ENCODE measurements around the gene RYR2. TPM values are rescaled to one million over a fixed set of nuclear protein-coding genes. Genes with fewer than 3 reads are reported as not detected.

The RYR2 gene
- total RNA-seq, 2 donors from 2014 or later = 0.15 to 0.26 TPM

DNA sequence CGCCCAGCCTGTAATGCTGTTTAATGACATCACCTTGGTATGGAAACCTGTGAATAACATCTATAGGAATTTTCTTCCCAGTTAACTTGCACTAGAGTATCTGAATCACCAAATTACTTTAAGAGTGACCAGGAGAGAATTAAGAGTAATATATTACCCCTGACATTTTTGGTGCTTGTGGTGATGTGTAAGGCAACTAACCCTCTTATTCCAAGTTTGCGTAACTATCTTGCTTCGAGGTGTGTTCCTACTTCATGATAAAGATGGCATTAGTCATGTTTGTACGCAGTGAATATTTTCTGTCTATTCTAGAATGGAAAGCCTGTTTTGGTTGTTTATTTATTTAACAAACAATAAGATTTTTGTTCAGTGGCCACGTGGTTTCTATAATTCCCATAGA lies 717.4 kb downstream of the RYR2 start:
- H3K27ac Mint-ChIP-seq = no peak overlapping the region
- no peak overlapping the region for H3K4me3 Mint-ChIP-seq
- no peaks in the 10 kb centered on the region for H3K36me3 Mint-ChIP-seq (ENCODE audit: low read depth)
- no peaks in the 10 kb centered on the region for H3K27me3 Mint-ChIP-seq
- H3K9me3 Mint-ChIP-seq = no peaks in the 10 kb centered on the region
- H3K4me1 Mint-ChIP-seq = no peaks in the 10 kb centered on the region
- ATAC-seq (replicated peaks) = no peak

DNA sequence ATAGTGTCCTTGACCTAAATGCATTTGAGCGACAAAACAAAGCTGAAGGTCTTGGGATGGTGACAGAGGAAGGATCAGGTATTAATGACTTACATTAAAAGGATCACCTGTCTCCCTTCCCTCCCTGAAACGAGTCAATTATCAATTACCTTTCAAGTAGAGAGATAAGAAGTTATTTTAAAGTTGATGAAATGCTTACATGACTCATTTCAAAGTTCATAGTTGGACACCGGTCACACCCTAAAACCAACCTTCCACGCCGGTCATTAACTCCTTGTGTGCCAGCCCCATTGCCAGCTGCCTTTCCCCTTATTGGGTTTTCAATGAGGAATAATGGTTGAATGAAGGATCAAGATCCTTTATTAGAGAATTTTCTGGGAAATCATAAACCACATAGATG lies 719.0 kb downstream of the RYR2 start:
- Mint-ChIP-seq H3K36me3 (ENCODE audit: low read depth) (no peaks in the 10 kb centered on the region), H3K27me3 (no peaks in the 10 kb centered on the region), H3K4me1 (no peaks in the 10 kb centered on the region), H3K27ac (no peak overlapping the region), H3K4me3 (no peak overlapping the region), H3K9me3 (no peaks in the 10 kb centered on the region)
- ATAC-seq (replicated peaks) = no peak

DNA sequence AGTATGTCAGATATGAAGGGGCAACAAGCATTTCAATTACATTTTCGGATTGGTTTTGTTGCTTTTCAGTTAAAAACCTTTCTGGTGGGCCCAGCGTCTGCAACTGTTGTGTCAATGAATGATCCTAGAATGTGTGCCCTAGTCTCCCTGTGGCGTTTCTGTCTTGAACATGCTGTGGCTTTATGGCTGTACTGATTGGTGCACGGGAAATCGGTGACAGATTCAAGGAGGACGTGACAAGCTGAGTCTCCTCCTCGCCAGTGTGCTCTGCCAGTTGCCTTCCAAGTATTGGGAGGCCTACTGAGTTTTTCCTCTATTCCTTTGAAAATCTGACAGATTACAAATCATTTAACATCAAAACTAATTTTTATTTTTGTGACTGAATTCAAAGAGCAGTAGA lies 721.2 kb downstream of the RYR2 start:
- no peak overlapping the region for H3K27ac Mint-ChIP-seq
- H3K4me3 Mint-ChIP-seq = no peak overlapping the region
- no peak for ATAC-seq (replicated peaks)
- no peaks in the 10 kb centered on the region for H3K27me3 Mint-ChIP-seq
- H3K9me3 Mint-ChIP-seq = no peaks in the 10 kb centered on the region
- no peaks in the 10 kb centered on the region for H3K4me1 Mint-ChIP-seq
- no peaks in the 10 kb centered on the region for H3K36me3 Mint-ChIP-seq (ENCODE audit: low read depth)

- Mint-ChIP-seq H3K9me3 (no peaks in the 10 kb centered on the region), H3K27ac (no peak overlapping the region), H3K36me3 (ENCODE audit: low read depth) (no peaks in the 10 kb centered on the region), H3K4me3 (no peak overlapping the region), H3K4me1 (no peaks in the 10 kb centered on the region), H3K27me3 (no peaks in the 10 kb centered on the region)
- ATAC-seq (replicated peaks) = no peak
Observed at GRCh38 chr1:237763751-237764150, 721.8 kb downstream of the RYR2 start.

DNA sequence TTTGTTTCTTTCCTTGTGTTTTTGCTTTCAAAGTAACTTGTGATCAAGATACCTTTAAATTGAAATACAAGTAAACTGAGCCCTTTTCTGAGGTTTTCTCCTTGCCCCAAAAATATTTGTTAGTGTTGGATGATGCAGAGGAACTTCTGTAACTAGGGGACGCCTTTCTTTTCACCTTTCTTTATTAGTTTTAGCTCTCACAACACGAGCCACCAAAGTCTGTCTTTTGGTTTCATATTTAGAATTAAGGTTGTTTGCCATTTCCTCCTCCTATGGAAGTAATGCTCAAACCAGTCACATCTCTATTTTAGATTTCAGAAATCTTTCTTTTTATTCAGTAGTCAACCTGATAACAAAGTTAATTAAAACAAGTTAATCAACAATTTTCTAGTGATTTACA lies 727.9 kb downstream of the RYR2 start:
- Mint-ChIP-seq H3K27me3 (peaks cover 5% of the 10 kb centered on the region), H3K4me1 (no peaks in the 10 kb centered on the region), H3K4me3 (no peak overlapping the region), H3K9me3 (peaks cover 3% of the 10 kb centered on the region), H3K27ac (no peak overlapping the region), H3K36me3 (ENCODE audit: low read depth) (no peaks in the 10 kb centered on the region)
- no peak for ATAC-seq (replicated peaks)

DNA sequence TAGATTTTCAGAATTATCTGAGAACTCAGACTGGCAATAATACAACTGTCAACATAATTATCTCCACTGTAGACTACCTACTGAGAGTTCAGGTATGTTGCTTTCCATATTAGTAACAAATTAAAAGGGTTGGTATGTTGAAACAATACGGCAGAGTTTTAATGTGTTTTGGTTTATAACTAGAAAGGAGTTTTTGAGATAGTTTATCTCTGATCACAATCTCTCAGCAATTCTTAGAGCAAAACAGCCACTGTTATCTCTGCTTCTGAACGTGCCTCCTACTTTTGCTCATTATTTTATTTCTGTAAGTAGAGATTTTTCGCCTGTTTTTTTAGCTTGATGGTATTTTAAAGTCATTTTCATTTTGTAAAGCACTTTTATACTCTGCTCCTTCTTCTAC lies 730.0 kb downstream of the RYR2 start:
- Mint-ChIP-seq H3K27ac (no peak overlapping the region), H3K36me3 (ENCODE audit: low read depth) (no peaks in the 10 kb centered on the region), H3K4me1 (no peaks in the 10 kb centered on the region), H3K9me3 (peaks cover 3% of the 10 kb centered on the region), H3K27me3 (peaks cover 5% of the 10 kb centered on the region), H3K4me3 (no peak overlapping the region)
- no peak for ATAC-seq (replicated peaks)

DNA sequence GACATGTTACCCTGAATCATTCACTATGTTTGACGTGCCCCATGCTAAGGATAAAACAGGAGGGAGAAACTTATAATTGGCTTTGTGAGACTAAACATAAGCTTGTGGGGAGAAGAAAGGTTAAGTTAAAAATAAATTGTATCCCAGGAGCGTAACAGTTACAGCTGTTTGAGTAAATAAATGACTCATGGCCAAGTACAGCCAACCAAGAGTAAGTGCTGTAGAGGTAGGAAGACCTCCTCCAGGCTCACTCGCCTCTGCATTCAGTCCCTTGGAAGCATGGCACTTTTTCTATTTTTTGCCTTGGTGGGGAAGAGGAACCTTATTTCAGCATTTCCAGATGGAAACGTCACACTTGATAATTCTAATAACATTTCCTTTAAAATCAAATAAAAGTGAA lies 732.3 kb downstream of the RYR2 start:
- Mint-ChIP-seq H3K9me3 (peaks cover 3% of the 10 kb centered on the region), H3K36me3 (ENCODE audit: low read depth) (no peaks in the 10 kb centered on the region), H3K4me3 (no peak overlapping the region), H3K27ac (no peak overlapping the region), H3K27me3 (peaks cover 5% of the 10 kb centered on the region), H3K4me1 (no peaks in the 10 kb centered on the region)
- no peak for ATAC-seq (replicated peaks)

- no peaks in the 10 kb centered on the region for H3K9me3 Mint-ChIP-seq
- H3K4me1 Mint-ChIP-seq = no peaks in the 10 kb centered on the region
- no peak for ATAC-seq (replicated peaks)
- no peaks in the 10 kb centered on the region for H3K36me3 Mint-ChIP-seq (ENCODE audit: low read depth)
- H3K27ac Mint-ChIP-seq = no peak overlapping the region
- H3K27me3 Mint-ChIP-seq = peaks cover under 1% of the 10 kb centered on the region
- no peak overlapping the region for H3K4me3 Mint-ChIP-seq
Observed at GRCh38 chr1:237779356-237779755, 737.4 kb downstream of the RYR2 start.

GRCh38 chr1:237786066-237786719 lies 744.2 kb downstream of the RYR2 start:
- Mint-ChIP-seq H3K27ac (no peak overlapping the region), H3K9me3 (no peaks in the 10 kb centered on the region), H3K4me3 (no peak overlapping the region), H3K4me1 (no peaks in the 10 kb centered on the region), H3K36me3 (ENCODE audit: low read depth) (no peaks in the 10 kb centered on the region), H3K27me3 (no peaks in the 10 kb centered on the region)
- no peak for ATAC-seq (replicated peaks)

GRCh38 chr1:237788069-237788468 lies 746.1 kb downstream of the RYR2 start:
- no peaks in the 10 kb centered on the region for H3K9me3 Mint-ChIP-seq
- H3K36me3 Mint-ChIP-seq (ENCODE audit: low read depth) = no peaks in the 10 kb centered on the region
- H3K4me1 Mint-ChIP-seq = no peaks in the 10 kb centered on the region
- H3K4me3 Mint-ChIP-seq = no peak overlapping the region
- H3K27ac Mint-ChIP-seq = no peak overlapping the region
- no peak for ATAC-seq (replicated peaks)
- no peaks in the 10 kb centered on the region for H3K27me3 Mint-ChIP-seq

DNA sequence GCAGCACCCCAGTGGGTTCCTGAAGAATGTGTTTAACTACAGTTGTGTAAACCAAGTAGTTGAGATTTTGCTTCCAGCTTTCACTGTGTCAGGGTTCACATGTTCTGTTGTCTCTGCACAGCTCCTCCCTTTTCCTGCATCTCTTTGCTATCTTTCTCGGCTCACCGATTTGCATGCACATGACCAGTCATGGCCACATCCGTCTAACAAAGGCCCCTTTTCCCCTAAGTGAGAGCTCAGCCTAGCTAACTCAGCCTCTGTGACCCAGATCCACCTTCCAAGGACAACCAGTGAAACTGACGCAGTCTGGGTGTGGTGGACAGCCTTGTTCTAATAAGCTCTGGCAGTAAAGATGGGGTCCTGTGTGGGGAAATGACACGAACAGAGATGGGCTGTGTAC lies 747.6 kb downstream of the RYR2 start:
- Mint-ChIP-seq H3K36me3 (ENCODE audit: low read depth) (no peaks in the 10 kb centered on the region), H3K27ac (no peak overlapping the region), H3K9me3 (no peaks in the 10 kb centered on the region), H3K4me3 (no peak overlapping the region), H3K27me3 (no peaks in the 10 kb centered on the region), H3K4me1 (no peaks in the 10 kb centered on the region)
- ATAC-seq (replicated peaks) = no peak

GRCh38 chr1:237791592-237791991 lies 749.6 kb downstream of the RYR2 start:
- Mint-ChIP-seq H3K9me3 (no peaks in the 10 kb centered on the region), H3K36me3 (ENCODE audit: low read depth) (no peaks in the 10 kb centered on the region), H3K4me3 (no peak overlapping the region), H3K27me3 (no peaks in the 10 kb centered on the region), H3K27ac (no peak overlapping the region), H3K4me1 (no peaks in the 10 kb centered on the region)
- ATAC-seq (replicated peaks) = no peak

- Mint-ChIP-seq H3K27me3 (no peaks in the 10 kb centered on the region), H3K9me3 (no peaks in the 10 kb centered on the region), H3K27ac (no peak overlapping the region), H3K4me3 (no peak overlapping the region), H3K36me3 (ENCODE audit: low read depth) (no peaks in the 10 kb centered on the region), H3K4me1 (no peaks in the 10 kb centered on the region)
- no peak for ATAC-seq (replicated peaks)
Observed at GRCh38 chr1:237792149-237792548, 750.2 kb downstream of the RYR2 start.

DNA sequence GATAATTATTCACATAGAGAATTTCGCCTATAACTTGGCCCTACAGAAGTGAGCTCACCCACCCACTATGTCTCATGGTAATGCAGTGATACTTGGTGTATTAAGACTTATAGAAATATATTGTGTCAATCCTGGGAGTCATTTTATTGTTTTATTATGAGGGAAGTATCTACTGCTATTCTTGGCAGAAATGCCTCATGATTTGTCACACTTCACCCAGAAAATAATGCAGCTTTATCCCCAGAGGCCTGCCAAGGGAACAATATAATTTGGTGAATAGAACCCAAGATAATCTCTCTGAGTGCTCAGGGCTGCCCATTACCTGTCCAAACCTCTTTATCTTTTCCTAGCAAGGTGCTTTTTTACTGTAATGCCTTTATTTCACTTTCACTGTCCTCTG lies 750.7 kb downstream of the RYR2 start:
- H3K4me3 Mint-ChIP-seq = no peak overlapping the region

DNA sequence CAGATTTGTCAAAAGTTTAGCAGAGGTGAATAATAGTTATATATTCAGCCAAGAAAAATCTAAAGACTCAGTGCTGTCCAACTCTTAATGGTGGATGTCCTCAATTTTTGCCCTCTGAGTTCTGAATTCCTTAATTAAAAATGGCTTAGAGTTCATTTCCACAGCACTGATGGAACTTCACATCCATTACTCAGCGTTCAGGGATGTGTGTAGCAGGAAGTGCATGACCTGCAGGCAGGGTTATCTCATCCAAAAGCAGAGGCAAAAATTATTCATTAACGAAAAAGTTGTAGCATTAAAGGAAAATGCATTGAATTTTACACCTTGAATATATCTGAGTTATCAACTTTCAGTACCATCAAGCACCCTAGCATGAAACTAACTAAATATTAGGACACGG lies 752.1 kb downstream of the RYR2 start:
- ATAC-seq (replicated peaks) = no peak
- no peak overlapping the region for H3K27ac Mint-ChIP-seq
- H3K36me3 Mint-ChIP-seq (ENCODE audit: low read depth) = no peaks in the 10 kb centered on the region
- no peaks in the 10 kb centered on the region for H3K4me1 Mint-ChIP-seq
- no peaks in the 10 kb centered on the region for H3K27me3 Mint-ChIP-seq
- H3K4me3 Mint-ChIP-seq = no peak overlapping the region
- H3K9me3 Mint-ChIP-seq = no peaks in the 10 kb centered on the region

More for the DNA sequence above, 750.7 kb downstream of the RYR2 start:
- no peak for ATAC-seq (replicated peaks)
- Mint-ChIP-seq H3K4me1 (no peaks in the 10 kb centered on the region), H3K36me3 (ENCODE audit: low read depth) (no peaks in the 10 kb centered on the region), H3K27me3 (no peaks in the 10 kb centered on the region), H3K27ac (no peak overlapping the region), H3K9me3 (no peaks in the 10 kb centered on the region)

DNA sequence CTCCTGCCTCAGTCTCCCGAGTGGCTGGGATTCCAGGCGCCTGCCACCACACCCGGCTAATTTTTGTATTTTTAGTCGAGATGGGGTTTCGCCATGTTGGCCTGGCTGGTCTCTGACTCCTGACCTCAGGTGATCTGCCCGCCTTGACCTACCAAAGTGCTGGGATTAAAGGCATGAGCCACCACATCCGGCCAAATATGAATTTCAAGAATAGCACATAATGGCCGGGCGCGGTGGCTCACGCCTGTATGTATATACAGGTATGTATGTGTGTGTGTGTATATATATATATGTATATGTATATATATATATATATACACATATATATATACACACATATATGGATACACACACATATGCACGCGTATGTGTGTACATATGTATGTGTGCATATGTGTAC lies 753.6 kb downstream of the RYR2 start:
- Mint-ChIP-seq H3K4me3 (no peak overlapping the region), H3K4me1 (no peaks in the 10 kb centered on the region), H3K27ac (no peak overlapping the region), H3K9me3 (no peaks in the 10 kb centered on the region), H3K27me3 (no peaks in the 10 kb centered on the region), H3K36me3 (ENCODE audit: low read depth) (no peaks in the 10 kb centered on the region)
- no peak for ATAC-seq (replicated peaks)
